Measurements from ENCODE around the gene WDSUB1. TPM values are rescaled to one million over a fixed set of nuclear protein-coding genes. Genes with fewer than 3 reads are reported as not detected.
A peak's percentile ranks its signal among the peaks of the same experiment; 100 is the strongest.

Gene WDSUB1
- total and polyA plus RNA-seq, 4 donors, result 2.0 to 6.1 (median 4.4) TPM

- Histone ChIP-seq H3K27ac (ENCODE audit: low read depth in 1 of 2, low read length in 2 of 2) (no peak overlapping the region), H3K9me3 (ENCODE audit: control insufficient read depth in 4 of 4, low read length in 3 of 4) (no peaks in the 10 kb centered on the region), H3K9ac (ENCODE audit: low read depth in 1 of 2, low read length in 2 of 2) (no peak overlapping the region), H3K4me3 (ENCODE audit: low read depth in 1 of 3, low read length in 3 of 3) (no peak overlapping the region), H3K27me3 (ENCODE audit: control insufficient read depth in 4 of 4, insufficient read depth in 4 of 4, low read length in 3 of 4) (no peaks in the 10 kb centered on the region), H3K4me1 (ENCODE audit: control insufficient read depth in 4 of 4, insufficient read depth in 4 of 4, low read length in 3 of 4) (no peaks in the 10 kb centered on the region), H3K36me3 (ENCODE audit: control insufficient read depth in 4 of 4, insufficient read depth in 3 of 4, low read depth in 1 of 4, low read length in 3 of 4) (peaks cover 15 to 29% (median 24%) of the 10 kb centered on the region in 4 donors)
- TF ChIP-seq FOXA1 (IDR thresholded peaks at IDR 0.05) (no peak), SP1 (IDR thresholded peaks at IDR 0.05) (no peak)
- no peak for DNase-seq (ENCODE audit: low spot score)
These were observed 59.7 kb downstream of the WDSUB1 start for GRCh38 chr2:159226608-159227385.

- Histone ChIP-seq H3K27ac (ENCODE audit: low read depth in 1 of 2, low read length in 2 of 2) (no peak overlapping the region), H3K4me3 (ENCODE audit: low read depth in 1 of 3, low read length in 3 of 3) (no peak overlapping the region), H3K4me1 (ENCODE audit: control insufficient read depth in 4 of 4, insufficient read depth in 4 of 4, low read length in 3 of 4) (no peaks in the 10 kb centered on the region), H3K27me3 (ENCODE audit: control insufficient read depth in 4 of 4, insufficient read depth in 4 of 4, low read length in 3 of 4) (no peaks in the 10 kb centered on the region), H3K9me3 (ENCODE audit: control insufficient read depth in 4 of 4, low read length in 3 of 4) (no peaks in the 10 kb centered on the region), H3K36me3 (ENCODE audit: control insufficient read depth in 4 of 4, insufficient read depth in 3 of 4, low read depth in 1 of 4, low read length in 3 of 4) (peaks cover 15 to 29% (median 23%) of the 10 kb centered on the region in 4 donors), H3K9ac (ENCODE audit: low read depth in 1 of 2, low read length in 2 of 2) (no peak overlapping the region)
- 72% methylated on average over 5 of the region's 5 CpGs for WGBS
- no peak for DNase-seq (ENCODE audit: low spot score)
- no peak for TF ChIP-seq RAD21 (IDR thresholded peaks at IDR 0.05)
- TF ChIP-seq JUND (IDR thresholded peaks at IDR 0.05), result no peak
- no peak for TF ChIP-seq MAX (IDR thresholded peaks at IDR 0.05)
- TF ChIP-seq NR2F2 (IDR thresholded peaks at IDR 0.05), result no peak
- no peak for TF ChIP-seq GABPA (IDR thresholded peaks at IDR 0.05 in 1 of 2, conservative IDR thresholded peaks at IDR 0.05 in 1 of 2)
- no peak for TF ChIP-seq FOXA2 (IDR thresholded peaks at IDR 0.05)
- no peak for TF ChIP-seq EGR1 (IDR thresholded peaks at IDR 0.05; ENCODE audit: low read depth in 2 of 2)
- no peak for TF ChIP-seq FOXA1 (IDR thresholded peaks at IDR 0.05)
These were observed 60.4 kb downstream of the WDSUB1 start for GRCh38 chr2:159226059-159226461.

GRCh38 chr2:159225025-159226016 lies 61.2 kb downstream of the WDSUB1 start:
- no peaks in the 10 kb centered on the region for H3K4me1 ChIP-seq (ENCODE audit: control insufficient read depth in 4 of 4, insufficient read depth in 4 of 4, low read length in 3 of 4)
- no peak for TF ChIP-seq HNF4A (conservative IDR thresholded peaks at IDR 0.05)
- no peak for TF ChIP-seq JUND (IDR thresholded peaks at IDR 0.05)
- TF ChIP-seq REST (IDR thresholded peaks at IDR 0.05), result no peak
- no peak for TF ChIP-seq FOXA1 (IDR thresholded peaks at IDR 0.05)
- no peak for TF ChIP-seq EGR1 (IDR thresholded peaks at IDR 0.05; ENCODE audit: low read depth in 2 of 2)
- peak in 1 of 2 donors; percentile 12 for TF ChIP-seq RAD21 (IDR thresholded peaks at IDR 0.05)
- no peak for TF ChIP-seq ATF3 (IDR thresholded peaks at IDR 0.05)
- TF ChIP-seq NR2F2 (IDR thresholded peaks at IDR 0.05), result peak; percentile 78
- TF ChIP-seq MAX (IDR thresholded peaks at IDR 0.05), result no peak
- TF ChIP-seq FOXA2 (IDR thresholded peaks at IDR 0.05), result no peak
- no peak for TF ChIP-seq GABPA (IDR thresholded peaks at IDR 0.05 in 1 of 2, conservative IDR thresholded peaks at IDR 0.05 in 1 of 2)
- no peak overlapping the region for H3K27ac ChIP-seq (ENCODE audit: low read depth in 1 of 2, low read length in 2 of 2)
- no peaks in the 10 kb centered on the region for H3K9me3 ChIP-seq (ENCODE audit: control insufficient read depth in 4 of 4, low read length in 3 of 4)
- no peak for DNase-seq (ENCODE audit: low spot score)
- H3K4me3 ChIP-seq (ENCODE audit: low read depth in 1 of 3, low read length in 3 of 3), result no peak overlapping the region
- H3K36me3 ChIP-seq (ENCODE audit: control insufficient read depth in 4 of 4, insufficient read depth in 3 of 4, low read depth in 1 of 4, low read length in 3 of 4), result peaks cover 15 to 24% (median 20%) of the 10 kb centered on the region in 4 donors
- no peak overlapping the region for H3K9ac ChIP-seq (ENCODE audit: low read depth in 1 of 2, low read length in 2 of 2)
- WGBS, result 85% methylated on average over 26 of the region's 26 CpGs
- no peaks in the 10 kb centered on the region for H3K27me3 ChIP-seq (ENCODE audit: control insufficient read depth in 4 of 4, insufficient read depth in 4 of 4, low read length in 3 of 4)
